Tibial nerve (tissue), 4 donors: Measurements from ENCODE around the gene TTC39A.

Source experiments
- EP300 ChIP-seq, 2 donors: sonication (generic); formaldehyde crosslinking; IDR thresholded peaks; one replicate each; pipeline ENCODE4 v1.6.1; 2017; ENCODE audit warnings: antibody characterized with exemption in 2 of 2, mild to moderate bottlenecking in 1 of 2
- TF ChIP-seq, protein P1 (sequence below), 5 experiments: fragments of 200-600 bp in 3 of 5; fragments of 450-650 bp in 2 of 5; sonication (generic) in 3 of 5; IDR thresholded peaks; one replicate each; pipeline ENCODE4 v1.5.1; 2016 to 2019; ENCODE audit warnings: antibody characterized with exemption in 5 of 5, mild to moderate bottlenecking in 3 of 5, moderate library complexity in 2 of 5

GRCh38 chr1:51255331-51255730 is 75.0 kb downstream of the TTC39A start:
- TF ChIP-seq, protein P1, sequence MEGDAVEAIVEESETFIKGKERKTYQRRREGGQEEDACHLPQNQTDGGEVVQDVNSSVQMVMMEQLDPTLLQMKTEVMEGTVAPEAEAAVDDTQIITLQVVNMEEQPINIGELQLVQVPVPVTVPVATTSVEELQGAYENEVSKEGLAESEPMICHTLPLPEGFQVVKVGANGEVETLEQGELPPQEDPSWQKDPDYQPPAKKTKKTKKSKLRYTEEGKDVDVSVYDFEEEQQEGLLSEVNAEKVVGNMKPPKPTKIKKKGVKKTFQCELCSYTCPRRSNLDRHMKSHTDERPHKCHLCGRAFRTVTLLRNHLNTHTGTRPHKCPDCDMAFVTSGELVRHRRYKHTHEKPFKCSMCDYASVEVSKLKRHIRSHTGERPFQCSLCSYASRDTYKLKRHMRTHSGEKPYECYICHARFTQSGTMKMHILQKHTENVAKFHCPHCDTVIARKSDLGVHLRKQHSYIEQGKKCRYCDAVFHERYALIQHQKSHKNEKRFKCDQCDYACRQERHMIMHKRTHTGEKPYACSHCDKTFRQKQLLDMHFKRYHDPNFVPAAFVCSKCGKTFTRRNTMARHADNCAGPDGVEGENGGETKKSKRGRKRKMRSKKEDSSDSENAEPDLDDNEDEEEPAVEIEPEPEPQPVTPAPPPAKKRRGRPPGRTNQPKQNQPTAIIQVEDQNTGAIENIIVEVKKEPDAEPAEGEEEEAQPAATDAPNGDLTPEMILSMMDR (IDR thresholded peaks at IDR 0.05): no peak
- TF ChIP-seq EP300 (IDR thresholded peaks at IDR 0.05): no peak
